GM23338 (cell line): ENCODE results near the gene RALGPS1. TPM values are rescaled to one million over a fixed set of nuclear protein-coding genes. Genes with fewer than 3 reads are reported as not detected.

Source experiments
- ATAC-seq: fragments of 200-7000 bp; cut with Tn5 transposase; 3 replicates; pipeline ENCODE4 v1.9.1; 2020
- DNase-seq: peaks from one replicate; pipeline ENCODE4 v3.0.0-alpha.2; 2015; ENCODE audit warnings: low spot score
- H2AFZ ChIP-seq: fragments of 200-600 bp; sonication (generic); 2 replicates; pipeline ENCODE4 v1.8.0; 2016; ENCODE audit warnings: antibody characterized with exemption, mild to moderate bottlenecking, moderate library complexity
- H3F3A ChIP-seq: fragments of 200-600 bp; sonication (generic); replicated peaks from 2 replicates; pipeline ENCODE4 v1.8.0; 2017; ENCODE audit warnings: antibody characterized with exemption, mixed run types, low read depth
- H3K27ac ChIP-seq: fragments of 200-600 bp; sonication (generic); 2 replicates; pipeline ENCODE4 v1.6.1; 2016; ENCODE audit warnings: low read depth
- H3K27me3 ChIP-seq: fragments of 200-600 bp; sonication (generic); 2 replicates; pipeline ENCODE4 v1.8.0; 2016; ENCODE audit warnings: mild to moderate bottlenecking, mixed run types, moderate library complexity; ENCODE audit not compliant: insufficient read depth
- H3K36me3 ChIP-seq: fragments of 200-600 bp; sonication (generic); 2 replicates; pipeline ENCODE4 v1.8.0; 2016; ENCODE audit warnings: mild to moderate bottlenecking; ENCODE audit not compliant: insufficient read depth
- H3K4me1 ChIP-seq: fragments of 200-600 bp; sonication (generic); 2 replicates; pipeline ENCODE4 v1.8.0; 2016; ENCODE audit warnings: mild to moderate bottlenecking, moderate library complexity; ENCODE audit not compliant: insufficient read depth
- H3K4me2 ChIP-seq: fragments of 200-600 bp; sonication (generic); 2 replicates; pipeline ENCODE4 v1.7.1; 2017; ENCODE audit warnings: mixed run types
- H3K4me3 ChIP-seq: fragments of 200-600 bp; sonication (generic); 2 replicates; pipeline ENCODE4 v1.6.1; 2016; ENCODE audit warnings: mixed run types
- H3K79me2 ChIP-seq: fragments of 200-600 bp; sonication (generic); replicated peaks from 2 replicates; pipeline ENCODE4 v1.8.0; 2017; ENCODE audit warnings: mild to moderate bottlenecking; ENCODE audit not compliant: insufficient read depth
- H3K9me2 ChIP-seq: fragments of 200-600 bp; sonication (generic); 2 replicates; pipeline ENCODE4 v1.8.0; 2017; ENCODE audit not compliant: insufficient read depth
- H4K20me1 ChIP-seq: fragments of 200-600 bp; sonication (generic); replicated peaks from 2 replicates; pipeline ENCODE4 v1.8.0; 2017; ENCODE audit warnings: mild to moderate bottlenecking; ENCODE audit not compliant: insufficient read depth
- H3K27ac Mint-ChIP-seq: 2 replicates; pipeline ENCODE4 v1.8.0; 2020; ENCODE audit warnings: inconsistent platforms, mild to moderate bottlenecking, moderate library complexity, mixed read lengths
- H3K27me3 Mint-ChIP-seq: 3 replicates; pipeline ENCODE4 v1.8.0; 2022; ENCODE audit warnings: low read depth, mild to moderate bottlenecking, moderate library complexity, mixed read lengths, inconsistent platforms; ENCODE audit not compliant: insufficient read depth, poor library complexity
- H3K36me3 Mint-ChIP-seq: 3 replicates; pipeline ENCODE4 v1.8.0; 2021; ENCODE audit warnings: low read depth, mild to moderate bottlenecking, inconsistent platforms, moderate library complexity, mixed read lengths
- H3K4me1 Mint-ChIP-seq: 3 replicates; pipeline ENCODE4 v1.8.0; 2020; ENCODE audit warnings: mild to moderate bottlenecking, inconsistent platforms, mixed read lengths
- H3K4me3 Mint-ChIP-seq: 3 replicates; pipeline ENCODE4 v1.8.0; 2021; ENCODE audit warnings: moderate library complexity, mild to moderate bottlenecking, inconsistent platforms, mixed read lengths
- H3K9me3 Mint-ChIP-seq: 3 replicates; pipeline ENCODE4 v1.8.0; 2020; ENCODE audit warnings: moderate library complexity, mild to moderate bottlenecking, inconsistent platforms, mixed read lengths
- CREB1 ChIP-seq: fragments of 250-450 bp; sonication (Bioruptor Pico); IDR thresholded peaks from 2 replicates; pipeline ENCODE4 v1.5.0; 2020; ENCODE audit warnings: low read depth, mild to moderate bottlenecking, moderate library complexity
- CTCF ChIP-seq, 2 experiments: fragments of 200-600 bp in 1 of 2; sonication (generic) in 1 of 2; conservative IDR thresholded peaks; 2 replicates each; pipeline versions ENCODE4 v1.5.1 to v1.6.1; 2016 to 2017; ENCODE audit warnings: antibody characterized with exemption in 2 of 2, low read depth in 2 of 2, mild to moderate bottlenecking in 2 of 2, moderate library complexity in 1 of 2
- EZH2 ChIP-seq: fragments of 200-600 bp; sonication (generic); IDR thresholded peaks from one replicate; pipeline ENCODE4 v1.8.0; 2017; ENCODE audit warnings: antibody characterized with exemption, mild to moderate bottlenecking, low read depth; ENCODE audit not compliant: unreplicated experiment
- EZH2phosphoT487 ChIP-seq: fragments of 200-600 bp; sonication (generic); IDR thresholded peaks from one replicate; pipeline ENCODE4 v1.8.1; 2018; ENCODE audit warnings: antibody characterized with exemption; ENCODE audit not compliant: unreplicated experiment
- JUNB ChIP-seq: IDR thresholded peaks from one replicate; pipeline ENCODE4 v1.6.1; 2016; ENCODE audit warnings: antibody characterized with exemption; ENCODE audit not compliant: unreplicated experiment
- NANOG ChIP-seq: IDR thresholded peaks from 2 replicates; pipeline ENCODE4 v1.6.1; 2016; ENCODE audit warnings: antibody characterized with exemption, borderline replicate concordance
- STAT1 ChIP-seq: IDR thresholded peaks from one replicate; pipeline ENCODE4 v1.6.1; 2016; ENCODE audit warnings: antibody characterized with exemption; ENCODE audit not compliant: unreplicated experiment
- ZNF114 ChIP-seq: fragments of 250-450 bp; sonication (Bioruptor Pico); IDR thresholded peaks from 2 replicates; pipeline ENCODE4 v1.5.0; 2020; ENCODE audit warnings: mild to moderate bottlenecking, moderate library complexity
- ZNF331 ChIP-seq: fragments of 250-450 bp; sonication (Bioruptor Pico); IDR thresholded peaks from 2 replicates; pipeline ENCODE4 v1.5.0; 2020; ENCODE audit warnings: low read depth, mild to moderate bottlenecking, moderate library complexity
- ZNF462 ChIP-seq: fragments of 250-450 bp; sonication (Bioruptor Pico); IDR thresholded peaks from 2 replicates; pipeline ENCODE4 v1.5.0; 2020; ENCODE audit warnings: mild to moderate bottlenecking, moderate library complexity
- polyA plus RNA-seq: library from polyadenylated mRNA; unstranded; fragments of >200 nt; fragmentation: Nextera tagmentation; extraction: Ambion mirVana; gene quantifications from 2 replicates; pipeline ENCODE4 v1.2.1, GENCODE V29; 2016
- total RNA-seq: library from RNA; depleted of rRNA; stranded (reverse); fragments of >200 nt; shearing (Covaris generic); gene quantifications from 2 replicates; pipeline ENCODE4 v1.2.3, GENCODE V29; 2014
- TF ChIP-seq, protein P1 (sequence below): IDR thresholded peaks from one replicate; pipeline ENCODE4 v1.6.1; 2018; ENCODE audit warnings: antibody characterized with exemption; ENCODE audit not compliant: unreplicated experiment

The RALGPS1 gene
- total and polyA plus RNA-seq, 2 experiments from 2014 or later: 18.2 to 57.1 TPM

GRCh38 chr9:127161081-127161624 is 246.6 kb downstream of the RALGPS1 start (continued):
- TF ChIP-seq EZH2 (no peak), JUNB (no peak), NANOG (no peak), CTCF (conservative IDR thresholded peaks at IDR 0.05; ENCODE audit: low read depth in 2 of 2) (no peak), STAT1 (no peak), CREB1 (CRISPR knock-in tag) (no peak), ZNF331 (CRISPR knock-in tag) (no peak), ZNF114 (CRISPR knock-in tag) (no peak), EZH2phosphoT487 (no peak)

GRCh38 chr9:127162046-127162863 is 247.7 kb downstream of the RALGPS1 start:
- ATAC-seq: no peak
- H2AFZ ChIP-seq: no peak overlapping the region
- no peaks in the 10 kb centered on the region for H3K27me3 ChIP-seq
- no peak for DNase-seq
- no peaks in the 10 kb centered on the region for H3K9me2 ChIP-seq
- Mint-ChIP-seq H3K36me3 (no peaks in the 10 kb centered on the region), H3K27me3 (peaks cover 6% of the 10 kb centered on the region), H3K4me3 (no peak overlapping the region), H3K4me1 (peaks cover 42% of the 10 kb centered on the region), H3K27ac (no peak overlapping the region), H3K9me3 (no peaks in the 10 kb centered on the region)
- no peaks in the 10 kb centered on the region for H3K79me2 ChIP-seq
- no peaks in the 10 kb centered on the region for H3F3A ChIP-seq
- H3K27ac ChIP-seq: 0 out of 2 replicates have a peak overlapping the region, but pooled peaks have one; percentile 23
- H3K4me3 ChIP-seq: no peak overlapping the region
- no peaks in the 10 kb centered on the region for H4K20me1 ChIP-seq
- H3K4me2 ChIP-seq: no peak overlapping the region
- peaks cover 19% of the 10 kb centered on the region for H3K4me1 ChIP-seq
- no peaks in the 10 kb centered on the region for H3K36me3 ChIP-seq
- no peak for TF ChIP-seq EZH2
- TF ChIP-seq, protein P1, sequence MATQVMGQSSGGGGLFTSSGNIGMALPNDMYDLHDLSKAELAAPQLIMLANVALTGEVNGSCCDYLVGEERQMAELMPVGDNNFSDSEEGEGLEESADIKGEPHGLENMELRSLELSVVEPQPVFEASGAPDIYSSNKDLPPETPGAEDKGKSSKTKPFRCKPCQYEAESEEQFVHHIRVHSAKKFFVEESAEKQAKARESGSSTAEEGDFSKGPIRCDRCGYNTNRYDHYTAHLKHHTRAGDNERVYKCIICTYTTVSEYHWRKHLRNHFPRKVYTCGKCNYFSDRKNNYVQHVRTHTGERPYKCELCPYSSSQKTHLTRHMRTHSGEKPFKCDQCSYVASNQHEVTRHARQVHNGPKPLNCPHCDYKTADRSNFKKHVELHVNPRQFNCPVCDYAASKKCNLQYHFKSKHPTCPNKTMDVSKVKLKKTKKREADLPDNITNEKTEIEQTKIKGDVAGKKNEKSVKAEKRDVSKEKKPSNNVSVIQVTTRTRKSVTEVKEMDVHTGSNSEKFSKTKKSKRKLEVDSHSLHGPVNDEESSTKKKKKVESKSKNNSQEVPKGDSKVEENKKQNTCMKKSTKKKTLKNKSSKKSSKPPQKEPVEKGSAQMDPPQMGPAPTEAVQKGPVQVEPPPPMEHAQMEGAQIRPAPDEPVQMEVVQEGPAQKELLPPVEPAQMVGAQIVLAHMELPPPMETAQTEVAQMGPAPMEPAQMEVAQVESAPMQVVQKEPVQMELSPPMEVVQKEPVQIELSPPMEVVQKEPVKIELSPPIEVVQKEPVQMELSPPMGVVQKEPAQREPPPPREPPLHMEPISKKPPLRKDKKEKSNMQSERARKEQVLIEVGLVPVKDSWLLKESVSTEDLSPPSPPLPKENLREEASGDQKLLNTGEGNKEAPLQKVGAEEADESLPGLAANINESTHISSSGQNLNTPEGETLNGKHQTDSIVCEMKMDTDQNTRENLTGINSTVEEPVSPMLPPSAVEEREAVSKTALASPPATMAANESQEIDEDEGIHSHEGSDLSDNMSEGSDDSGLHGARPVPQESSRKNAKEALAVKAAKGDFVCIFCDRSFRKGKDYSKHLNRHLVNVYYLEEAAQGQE: no peak
- TF ChIP-seq ZNF462: no peak
- no peak for TF ChIP-seq JUNB
